ENCODE measurements around the gene CELA3A.

CELA3A gene, protein sequence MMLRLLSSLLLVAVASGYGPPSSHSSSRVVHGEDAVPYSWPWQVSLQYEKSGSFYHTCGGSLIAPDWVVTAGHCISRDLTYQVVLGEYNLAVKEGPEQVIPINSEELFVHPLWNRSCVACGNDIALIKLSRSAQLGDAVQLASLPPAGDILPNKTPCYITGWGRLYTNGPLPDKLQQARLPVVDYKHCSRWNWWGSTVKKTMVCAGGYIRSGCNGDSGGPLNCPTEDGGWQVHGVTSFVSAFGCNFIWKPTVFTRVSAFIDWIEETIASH

DNA sequence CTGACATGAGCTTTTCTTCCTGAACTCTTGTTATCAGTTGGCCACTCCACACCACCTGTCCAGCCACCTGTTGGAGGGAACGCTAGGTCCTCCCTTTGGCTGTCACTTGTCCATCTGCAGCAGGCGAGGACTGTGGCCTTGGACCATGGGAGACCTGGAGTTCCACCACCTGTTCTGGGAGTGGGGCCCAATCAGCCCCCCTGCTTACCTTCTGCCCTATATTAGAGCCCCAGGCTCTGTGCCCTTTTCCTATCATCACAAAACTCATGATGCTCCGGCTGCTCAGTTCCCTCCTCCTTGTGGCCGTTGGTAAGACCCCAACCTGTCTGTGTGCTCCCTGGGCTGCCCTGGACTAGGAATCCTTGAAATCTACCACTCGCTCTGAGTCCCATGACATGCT is at the start of gene CELA3A:
CELA3A (plus strand) TSS at position 249 of the 400 bp plus-strand sequence; CDS start at position 267, 18 bp downstream.
- Histone ChIP-seq H3K27me3 (ENCODE audit: insufficient read depth, low read depth) (no peaks in the 10 kb centered on the region), H2AFZ (ENCODE audit: low read depth) (no peak within 1 kb of the TSS), H3K27ac (no peak within 1 kb of the TSS), H3K4me2 (no peak within 1 kb of the TSS), H3K36me3 (ENCODE audit: insufficient read depth) (no peaks in the 10 kb centered on the region), H3K4me1 (ENCODE audit: low read depth, poor library complexity, severe bottlenecking) (no peaks in the 10 kb centered on the region), H3K9ac (no peak within 1 kb of the TSS), H4K20me1 (ENCODE audit: insufficient read depth) (no peaks in the 10 kb centered on the region), H3K4me3 (IDR thresholded peaks at IDR 0.05; ENCODE audit: insufficient read depth, low read depth, low read length) (no peak within 1 kb of the TSS), H3K79me2 (ENCODE audit: insufficient read depth, low read depth) (no peaks in the 10 kb centered on the region)
- TF ChIP-seq, protein P1, sequence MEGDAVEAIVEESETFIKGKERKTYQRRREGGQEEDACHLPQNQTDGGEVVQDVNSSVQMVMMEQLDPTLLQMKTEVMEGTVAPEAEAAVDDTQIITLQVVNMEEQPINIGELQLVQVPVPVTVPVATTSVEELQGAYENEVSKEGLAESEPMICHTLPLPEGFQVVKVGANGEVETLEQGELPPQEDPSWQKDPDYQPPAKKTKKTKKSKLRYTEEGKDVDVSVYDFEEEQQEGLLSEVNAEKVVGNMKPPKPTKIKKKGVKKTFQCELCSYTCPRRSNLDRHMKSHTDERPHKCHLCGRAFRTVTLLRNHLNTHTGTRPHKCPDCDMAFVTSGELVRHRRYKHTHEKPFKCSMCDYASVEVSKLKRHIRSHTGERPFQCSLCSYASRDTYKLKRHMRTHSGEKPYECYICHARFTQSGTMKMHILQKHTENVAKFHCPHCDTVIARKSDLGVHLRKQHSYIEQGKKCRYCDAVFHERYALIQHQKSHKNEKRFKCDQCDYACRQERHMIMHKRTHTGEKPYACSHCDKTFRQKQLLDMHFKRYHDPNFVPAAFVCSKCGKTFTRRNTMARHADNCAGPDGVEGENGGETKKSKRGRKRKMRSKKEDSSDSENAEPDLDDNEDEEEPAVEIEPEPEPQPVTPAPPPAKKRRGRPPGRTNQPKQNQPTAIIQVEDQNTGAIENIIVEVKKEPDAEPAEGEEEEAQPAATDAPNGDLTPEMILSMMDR (conservative IDR thresholded peaks at IDR 0.05; ENCODE audit: low read depth, low read length), result no peak

DNA sequence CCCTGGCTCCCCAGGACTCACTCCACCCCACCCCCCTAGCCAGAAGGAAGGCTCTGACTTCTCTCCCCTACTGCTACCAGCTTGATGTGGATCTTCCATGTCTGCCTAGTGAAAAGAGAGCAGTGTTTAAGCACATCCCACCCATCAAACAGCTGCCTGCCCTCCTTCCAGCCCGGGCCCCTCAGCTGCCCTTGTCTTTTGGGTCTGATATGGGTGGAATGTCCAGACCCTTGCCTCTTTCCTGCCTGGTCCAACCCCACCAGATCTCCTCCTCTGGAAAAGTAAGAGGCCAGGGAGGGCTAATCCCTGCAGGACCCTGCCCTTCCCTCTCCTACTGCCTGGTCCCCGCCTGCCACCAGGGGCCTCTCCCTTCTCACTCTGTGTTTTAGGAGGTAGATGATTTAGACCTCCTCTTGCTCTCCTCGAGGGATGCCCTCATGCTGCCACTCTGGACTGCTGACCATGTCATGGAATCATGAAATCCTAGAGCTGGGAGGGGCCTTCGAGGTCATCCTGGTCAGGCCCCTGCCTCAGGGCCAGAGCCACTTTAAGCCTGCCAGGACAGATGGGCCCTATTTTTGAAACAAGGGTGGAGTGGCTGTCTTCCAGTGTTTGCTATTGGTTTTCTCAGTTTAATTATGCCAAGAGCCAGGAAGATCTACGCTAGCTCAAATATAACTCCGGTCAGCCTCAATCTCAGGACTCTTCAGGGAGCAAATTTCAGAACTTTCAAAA is 48.5 kb upstream of the CELA3A start:
- H3K36me3 ChIP-seq (ENCODE audit: insufficient read depth), result no peaks in the 10 kb centered on the region
- H3K27me3 ChIP-seq (ENCODE audit: insufficient read depth, low read depth), result peaks cover 9% of the 10 kb centered on the region; the same call in 1 of the 2 replicates
- H3K4me3 ChIP-seq (IDR thresholded peaks at IDR 0.05; ENCODE audit: insufficient read depth, low read depth, low read length), result no peak overlapping the region
- H3K79me2 ChIP-seq (ENCODE audit: insufficient read depth, low read depth), result no peaks in the 10 kb centered on the region
- no peak overlapping the region for H3K27ac ChIP-seq
- no peak overlapping the region for H3K9ac ChIP-seq
- no peak overlapping the region for H2AFZ ChIP-seq (ENCODE audit: low read depth)
- TF ChIP-seq, protein P1 (conservative IDR thresholded peaks at IDR 0.05; ENCODE audit: low read depth, low read length), result no peak
- H3K4me1 ChIP-seq (ENCODE audit: low read depth, poor library complexity, severe bottlenecking), result no peaks in the 10 kb centered on the region
- H4K20me1 ChIP-seq (ENCODE audit: insufficient read depth), result no peaks in the 10 kb centered on the region
- H3K4me2 ChIP-seq, result no peak overlapping the region

DNA sequence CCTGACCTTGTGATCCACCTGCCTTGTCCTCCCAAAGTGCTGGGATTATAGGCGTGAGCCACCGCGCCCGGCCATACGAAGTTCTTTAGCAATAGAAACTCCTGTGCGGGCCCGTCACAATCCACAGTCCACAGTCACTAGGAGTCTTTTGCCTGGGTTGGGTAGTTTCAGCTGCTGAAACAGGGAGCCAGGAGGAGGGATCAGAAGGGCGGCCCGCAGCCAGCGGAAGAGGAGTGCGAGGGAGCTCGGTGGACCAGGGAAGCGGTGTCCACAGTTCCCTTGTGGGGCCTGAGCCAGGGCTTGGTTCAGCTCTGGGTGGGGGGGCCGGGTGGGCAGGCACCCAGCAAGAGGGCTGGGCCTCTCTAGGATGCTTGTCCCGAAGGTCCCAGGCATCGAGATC is 46.4 kb upstream of the CELA3A start:
- H3K27ac ChIP-seq, result no peak overlapping the region
- no peak overlapping the region for H3K9ac ChIP-seq
- H3K4me3 ChIP-seq (IDR thresholded peaks at IDR 0.05; ENCODE audit: insufficient read depth, low read depth, low read length), result no peak overlapping the region
- H3K4me2 ChIP-seq, result no peak overlapping the region
- no peaks in the 10 kb centered on the region for H3K36me3 ChIP-seq (ENCODE audit: insufficient read depth)
- no peaks in the 10 kb centered on the region for H3K79me2 ChIP-seq (ENCODE audit: insufficient read depth, low read depth)
- no peaks in the 10 kb centered on the region for H4K20me1 ChIP-seq (ENCODE audit: insufficient read depth)
- H3K27me3 ChIP-seq (ENCODE audit: insufficient read depth, low read depth), result peaks cover 6% of the 10 kb centered on the region; the same call in 1 of the 2 replicates
- no peaks in the 10 kb centered on the region for H3K4me1 ChIP-seq (ENCODE audit: low read depth, poor library complexity, severe bottlenecking)
- TF ChIP-seq, protein P1 (conservative IDR thresholded peaks at IDR 0.05; ENCODE audit: low read depth, low read length), result no peak
- H2AFZ ChIP-seq (ENCODE audit: low read depth), result no peak overlapping the region

DNA sequence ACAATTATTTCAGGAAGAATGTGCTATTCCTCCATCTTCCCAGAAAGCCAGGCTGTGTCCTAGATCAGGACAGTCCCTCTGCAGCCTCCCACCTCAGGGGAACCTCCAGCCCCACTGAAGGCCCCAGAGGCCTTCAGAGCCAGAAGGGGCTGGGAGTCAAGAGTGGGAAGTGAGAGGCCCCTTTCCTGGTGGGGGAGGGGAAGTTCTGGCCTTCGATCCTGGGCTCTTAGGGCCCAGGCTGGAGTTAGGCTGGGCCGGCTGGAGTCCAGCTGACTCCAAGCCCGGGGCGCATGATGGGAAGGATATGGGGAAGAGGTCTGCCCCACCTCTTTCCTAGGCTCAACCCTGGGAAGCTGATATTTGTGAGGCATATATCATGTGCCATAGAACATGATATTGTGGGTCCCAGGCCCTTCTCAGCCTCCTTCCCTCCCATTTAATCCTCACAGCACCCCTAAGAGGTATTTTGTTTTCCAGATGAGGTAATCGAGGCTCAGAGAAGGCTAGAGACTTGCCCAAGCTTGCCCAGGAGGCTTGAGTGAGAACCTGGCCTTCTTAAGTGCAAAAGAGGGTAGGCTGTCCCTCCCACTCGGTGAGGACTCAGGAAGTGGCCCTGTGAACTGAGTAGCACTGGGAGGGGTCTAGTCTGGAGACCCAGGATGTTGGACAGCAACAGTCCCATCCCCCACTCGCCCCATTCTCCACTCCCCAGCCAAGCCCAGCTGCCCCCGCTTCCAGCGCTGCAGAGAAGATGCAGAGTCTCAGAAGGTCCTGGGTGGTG is 45.8 kb upstream of the CELA3A start:
- H4K20me1 ChIP-seq (ENCODE audit: insufficient read depth), result no peaks in the 10 kb centered on the region
- no peaks in the 10 kb centered on the region for H3K4me1 ChIP-seq (ENCODE audit: low read depth, poor library complexity, severe bottlenecking)
- no peak overlapping the region for H3K27ac ChIP-seq
- H3K36me3 ChIP-seq (ENCODE audit: insufficient read depth), result no peaks in the 10 kb centered on the region
- no peak overlapping the region for H3K4me3 ChIP-seq (IDR thresholded peaks at IDR 0.05; ENCODE audit: insufficient read depth, low read depth, low read length)
- H3K4me2 ChIP-seq, result no peak overlapping the region
- no peak overlapping the region for H3K9ac ChIP-seq
- TF ChIP-seq, protein P1 (conservative IDR thresholded peaks at IDR 0.05; ENCODE audit: low read depth, low read length), result no peak
- H3K27me3 ChIP-seq (ENCODE audit: insufficient read depth, low read depth), result peaks cover 6% of the 10 kb centered on the region; the same call in 1 of the 2 replicates
- no peaks in the 10 kb centered on the region for H3K79me2 ChIP-seq (ENCODE audit: insufficient read depth, low read depth)
- no peak overlapping the region for H2AFZ ChIP-seq (ENCODE audit: low read depth)

Measured in KMS-11 (cell line).